Activated naive CD4-positive, alpha-beta T cell (primary cell): ENCODE results near the gene GPR27.

Experiments used
- DNase-seq, 4 experiments: peaks; one replicate each; lab custom pipeline; 2025; lab: John Stamatoyannopoulos, UW

The GPR27 gene

GRCh38 chr3:71786217-71786549 is 32.5 kb downstream of the GPR27 start:
- DNase-seq: no peak

DNA sequence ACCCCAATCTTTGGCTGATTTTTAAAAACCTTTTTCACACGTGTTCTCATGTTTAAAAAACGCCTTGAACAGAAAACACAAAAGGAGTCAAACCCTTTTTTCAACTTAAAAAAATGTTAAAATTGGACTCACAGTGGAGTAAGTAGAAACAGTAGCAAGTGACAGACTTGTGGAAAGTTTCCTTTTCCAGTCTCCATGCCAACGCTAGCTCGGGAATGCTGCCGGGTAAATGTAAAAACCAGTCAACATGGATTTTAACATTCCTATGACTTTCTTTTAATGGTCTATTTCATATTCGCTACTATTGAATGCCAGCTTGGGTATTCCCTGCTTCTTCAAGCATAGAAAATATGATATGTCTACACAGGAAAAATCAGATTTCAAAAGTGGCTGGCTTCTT is 32.9 kb downstream of the GPR27 start:
- DNase-seq: no peak

GRCh38 chr3:71787851-71788405 is 34.3 kb downstream of the GPR27 start:
- DNase-seq: no peak

DNA sequence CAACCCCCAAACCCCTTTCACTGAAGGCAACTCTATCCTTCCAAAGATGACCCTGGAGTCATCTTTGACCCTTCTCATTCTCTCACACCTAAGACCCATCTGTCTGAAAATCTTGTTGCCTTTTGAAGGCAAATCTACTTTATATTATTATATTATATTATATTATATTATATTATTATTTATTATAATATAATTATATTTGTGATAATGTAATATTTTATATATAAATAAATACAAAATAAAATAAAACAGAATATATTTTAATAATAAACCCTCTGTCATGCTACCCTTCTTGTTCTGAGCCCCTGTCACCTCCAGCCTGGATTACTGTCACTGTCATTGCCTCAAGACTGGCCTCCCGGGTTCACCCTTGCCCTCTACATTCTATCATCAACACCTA is 36.3 kb downstream of the GPR27 start:
- no peak for DNase-seq

GRCh38 chr3:71791634-71792033 is 38.0 kb downstream of the GPR27 start:
- no peak for DNase-seq

DNA sequence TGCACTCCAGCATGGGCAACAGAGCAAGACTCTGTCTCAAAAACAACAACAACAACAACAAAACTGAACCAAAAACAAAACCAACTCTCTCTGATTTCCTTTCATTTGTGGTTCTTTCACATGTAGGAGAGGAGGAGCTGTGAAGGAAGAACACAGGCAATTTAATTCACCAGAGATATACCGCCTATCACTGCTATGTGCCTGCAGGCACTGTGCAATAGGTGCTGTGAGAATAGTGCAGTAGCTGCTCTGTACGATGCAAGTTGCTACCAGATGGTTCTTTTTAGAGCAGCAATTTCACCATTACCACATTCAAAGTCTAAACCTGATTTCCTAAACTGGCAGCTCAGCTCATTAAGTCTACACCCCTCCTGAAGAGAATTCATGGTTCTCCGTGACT is 42.6 kb downstream of the GPR27 start:
- no peak for DNase-seq

DNA sequence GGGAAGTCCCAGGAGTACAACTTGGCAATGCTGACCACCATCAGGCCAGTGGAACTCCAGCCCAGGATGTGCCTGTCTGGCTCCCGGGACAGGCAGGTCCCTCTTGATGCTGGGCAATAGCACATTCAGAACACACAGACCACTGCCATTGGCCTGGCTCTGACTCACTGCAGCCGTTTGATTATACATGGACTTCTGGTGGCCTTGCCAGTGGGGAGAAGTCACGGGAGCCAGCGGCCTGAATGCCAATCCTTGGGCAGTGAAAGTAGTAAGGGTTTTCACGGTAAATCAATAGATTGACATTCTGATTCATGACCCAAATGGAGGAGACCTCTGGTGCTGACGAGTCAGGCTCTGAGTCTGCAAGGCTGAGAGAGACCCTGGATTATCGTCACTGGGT is 43.8 kb downstream of the GPR27 start:
- no peak for DNase-seq

DNA sequence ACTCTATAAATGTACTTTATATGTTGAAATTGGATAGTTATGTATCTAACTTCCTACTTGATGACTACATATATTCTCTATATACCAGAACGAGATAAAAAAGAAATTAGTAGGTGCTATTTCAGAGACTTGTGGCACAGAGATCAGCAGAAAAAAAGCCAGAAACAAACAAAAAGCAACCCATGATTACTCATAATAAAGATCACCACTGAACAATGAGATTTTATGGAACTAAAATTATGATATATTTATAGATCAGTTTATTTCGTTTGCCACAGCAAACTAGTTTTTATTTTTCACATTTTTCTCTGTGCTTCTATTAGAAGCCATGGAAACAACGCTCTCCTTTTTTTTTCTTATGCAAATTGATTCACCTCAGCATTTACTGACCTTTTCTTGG is 46.4 kb downstream of the GPR27 start:
- DNase-seq: no peak

DNA sequence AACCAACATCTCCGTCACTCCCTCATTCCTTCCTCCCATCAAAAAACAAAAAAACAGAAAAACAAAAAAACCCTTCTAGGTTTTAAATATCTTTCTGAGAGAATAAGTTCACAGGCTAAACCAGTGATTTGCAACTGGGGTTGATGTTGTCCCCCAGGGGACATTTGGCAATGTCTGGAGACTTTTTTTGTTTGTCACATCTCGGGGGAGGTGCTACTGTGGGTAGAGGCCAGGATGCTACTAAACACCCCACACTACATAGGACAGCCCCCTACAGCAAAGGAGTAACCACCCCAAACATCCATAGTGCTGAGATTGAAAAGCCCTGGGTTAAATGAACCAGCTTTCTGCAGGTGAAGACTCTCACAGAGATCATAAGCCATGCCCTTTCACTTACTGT is 48.3 kb downstream of the GPR27 start:
- no peak for DNase-seq

GRCh38 chr3:71803248-71803647 is 49.6 kb downstream of the GPR27 start:
- DNase-seq: no peak

GRCh38 chr3:71805199-71805598 is 51.5 kb downstream of the GPR27 start:
- DNase-seq: no peak

GRCh38 chr3:71805691-71806090 is 52.0 kb downstream of the GPR27 start:
- no peak for DNase-seq
